GM19238 (cell line): ENCODE data around the gene KIF13A.
"Not testable (repeated sequence)": the region's sequence is repeated elsewhere in the genome, so short reads cannot be mapped to it uniquely, and the experiment has no call there.

Experiments used
- DNase-seq: peaks from one replicate; pipeline ENCODE4 v3.0.0; 2011; ENCODE audit warnings: low spot score; ENCODE audit not compliant: insufficient read length

Gene KIF13A

DNA sequence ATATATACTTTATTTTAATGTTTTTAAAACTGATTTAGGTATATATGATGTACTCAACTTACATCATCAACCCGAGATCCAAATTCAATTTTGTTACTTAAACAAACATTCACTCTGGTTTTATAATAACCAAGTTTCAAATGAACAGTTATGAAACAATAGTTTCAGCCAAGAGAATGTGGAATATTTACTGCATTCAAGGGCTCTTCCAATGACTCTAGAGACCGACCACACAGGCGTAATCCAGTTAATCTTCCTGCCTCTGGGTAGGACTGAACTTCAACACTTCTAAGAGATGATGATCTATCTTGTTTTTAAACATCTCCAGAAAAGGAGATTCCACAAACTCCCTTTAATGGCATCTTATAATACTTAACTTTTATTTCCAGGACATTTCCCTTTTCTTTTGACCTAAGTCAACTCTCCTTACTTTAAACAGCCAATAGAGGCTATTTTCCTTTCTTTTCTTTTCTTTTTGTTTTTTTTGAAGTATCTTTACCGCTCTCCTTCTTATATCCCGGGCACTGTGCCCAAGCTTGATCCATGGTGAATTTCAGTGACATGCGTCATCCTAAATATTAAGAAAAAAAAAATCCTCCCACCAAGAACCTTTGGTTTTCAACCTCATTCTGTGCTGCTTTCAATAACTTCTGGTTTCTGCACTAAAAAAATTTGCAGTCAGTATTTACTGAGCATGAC is 110.1 kb downstream of the KIF13A start:
- no peak for DNase-seq

DNA sequence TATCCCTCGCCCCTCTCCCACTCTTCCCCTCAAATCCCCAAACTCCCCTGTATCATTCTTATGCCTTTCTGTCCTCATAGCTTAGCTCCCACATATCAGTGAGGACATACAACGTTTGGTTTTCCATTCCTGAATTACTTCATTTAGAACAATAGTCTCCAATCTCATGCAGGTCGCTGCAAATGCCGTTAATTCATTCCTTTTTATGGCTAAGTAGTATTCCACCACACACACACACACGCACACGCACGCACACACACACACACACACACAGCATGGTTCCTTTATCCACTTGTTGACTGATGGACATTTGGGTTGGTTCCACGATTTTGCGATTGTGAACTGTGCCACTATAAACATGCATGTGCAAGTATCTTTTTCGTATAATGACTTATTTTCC is 112.7 kb downstream of the KIF13A start:
- DNase-seq: no peak

DNA sequence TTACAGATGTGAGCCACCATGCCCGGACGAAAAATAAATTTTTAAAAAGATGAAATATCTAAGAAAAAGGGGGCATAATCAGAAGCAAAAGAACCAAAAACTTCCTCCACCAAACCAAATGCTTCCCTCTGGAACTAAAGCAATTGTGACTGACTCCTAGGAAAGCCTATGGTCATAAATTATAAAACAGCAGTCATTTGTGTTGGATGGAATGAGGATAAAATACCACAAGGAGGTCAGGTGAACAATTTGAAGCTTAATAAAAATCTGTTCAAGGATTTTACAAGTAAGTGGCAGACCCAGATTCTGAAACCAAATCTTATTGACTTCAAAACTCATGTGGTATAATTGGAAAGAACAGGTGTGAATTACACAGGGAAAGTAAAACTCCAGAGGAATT is 114.5 kb downstream of the KIF13A start:
- DNase-seq: no peak

DNA sequence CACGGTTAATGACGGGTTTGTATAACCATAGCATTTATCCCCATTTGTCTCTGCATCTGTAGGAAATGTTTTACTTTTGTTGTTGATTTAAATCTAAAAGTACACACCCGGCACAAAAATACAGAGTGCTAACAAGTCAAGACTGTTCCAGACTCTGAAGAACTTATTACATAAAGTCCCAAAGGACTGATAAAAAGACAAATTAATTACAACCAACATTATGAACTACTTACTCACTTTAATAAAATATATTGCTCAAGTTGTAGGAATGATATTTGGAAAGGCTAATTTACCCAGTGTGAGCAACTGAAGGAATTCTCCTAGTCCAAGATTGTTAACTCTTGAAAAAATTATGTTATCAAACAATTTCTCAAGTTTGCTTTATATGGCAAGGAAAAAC is 115.6 kb downstream of the KIF13A start:
- no peak for DNase-seq

DNA sequence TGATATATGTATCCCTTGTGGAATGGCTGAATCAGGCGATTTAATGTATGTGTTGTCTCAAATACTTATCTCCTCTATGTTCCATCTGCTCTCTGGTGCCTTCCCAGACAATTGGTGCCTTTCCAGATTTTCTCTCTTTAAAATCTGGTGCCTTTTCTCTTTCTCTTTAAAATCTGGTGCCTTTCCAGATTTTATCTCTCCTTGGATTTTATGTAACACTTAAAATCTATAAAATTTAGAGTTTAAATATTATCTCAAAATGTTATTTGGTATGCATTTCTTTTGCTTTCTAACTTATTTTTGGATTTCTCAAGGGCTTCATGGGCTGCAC is 116.3 kb downstream of the KIF13A start:
- no peak for DNase-seq

DNA sequence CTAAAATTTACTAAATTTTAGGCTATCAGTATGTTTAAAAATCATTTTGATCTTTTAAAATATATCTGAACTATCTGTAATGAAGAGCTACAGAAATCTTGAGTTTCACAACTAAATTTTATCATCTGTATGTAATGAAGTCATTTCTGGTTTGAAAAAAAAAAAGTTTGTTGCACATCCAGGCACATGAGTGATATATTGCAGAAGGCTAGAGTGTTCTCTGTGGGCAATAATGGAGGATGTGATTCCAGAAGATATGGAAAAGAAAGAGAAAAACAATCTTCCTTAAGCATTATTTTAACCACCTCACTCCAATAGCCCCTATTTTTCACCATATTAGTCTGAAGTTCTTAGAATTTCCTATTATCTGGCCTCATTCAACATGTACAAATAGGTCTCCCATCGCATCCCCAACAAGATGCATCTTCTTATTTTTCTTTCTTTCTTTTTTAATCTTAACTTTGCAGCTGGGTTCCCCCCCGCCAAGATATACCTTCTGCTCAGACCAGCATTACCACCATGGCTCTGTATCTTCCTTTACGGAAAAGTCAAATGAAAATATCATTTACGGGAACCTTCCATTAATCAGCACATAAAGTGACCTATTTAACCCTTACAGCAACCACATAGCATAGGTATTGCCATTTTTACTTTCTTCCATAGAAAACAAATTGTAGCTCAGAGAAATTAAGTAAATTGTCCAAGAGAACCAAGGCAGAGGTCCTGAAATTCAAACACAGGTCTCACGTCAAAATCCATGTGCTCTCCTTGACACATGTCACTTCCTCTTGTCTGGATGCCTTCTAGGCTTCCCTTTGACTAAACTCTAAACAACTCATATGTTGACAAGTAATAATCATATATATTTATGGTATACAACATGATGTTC is 116.9 kb downstream of the KIF13A start:
- DNase-seq: no peak

DNA sequence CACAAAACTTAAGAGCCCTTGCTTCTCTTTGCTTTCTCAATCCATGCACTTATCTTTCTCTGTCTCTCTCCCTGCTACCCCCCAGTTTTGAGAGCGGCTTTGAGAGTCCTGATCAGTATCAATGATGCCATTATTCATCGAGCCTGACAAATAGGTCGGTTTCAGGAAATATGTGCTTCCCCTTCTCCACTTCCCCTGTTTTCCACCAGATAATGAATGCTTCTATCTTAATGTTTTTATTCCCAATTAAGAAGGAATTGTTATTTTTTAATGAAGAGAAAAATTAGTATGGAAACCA is 117.7 kb downstream of the KIF13A start:
- no peak for DNase-seq

DNA sequence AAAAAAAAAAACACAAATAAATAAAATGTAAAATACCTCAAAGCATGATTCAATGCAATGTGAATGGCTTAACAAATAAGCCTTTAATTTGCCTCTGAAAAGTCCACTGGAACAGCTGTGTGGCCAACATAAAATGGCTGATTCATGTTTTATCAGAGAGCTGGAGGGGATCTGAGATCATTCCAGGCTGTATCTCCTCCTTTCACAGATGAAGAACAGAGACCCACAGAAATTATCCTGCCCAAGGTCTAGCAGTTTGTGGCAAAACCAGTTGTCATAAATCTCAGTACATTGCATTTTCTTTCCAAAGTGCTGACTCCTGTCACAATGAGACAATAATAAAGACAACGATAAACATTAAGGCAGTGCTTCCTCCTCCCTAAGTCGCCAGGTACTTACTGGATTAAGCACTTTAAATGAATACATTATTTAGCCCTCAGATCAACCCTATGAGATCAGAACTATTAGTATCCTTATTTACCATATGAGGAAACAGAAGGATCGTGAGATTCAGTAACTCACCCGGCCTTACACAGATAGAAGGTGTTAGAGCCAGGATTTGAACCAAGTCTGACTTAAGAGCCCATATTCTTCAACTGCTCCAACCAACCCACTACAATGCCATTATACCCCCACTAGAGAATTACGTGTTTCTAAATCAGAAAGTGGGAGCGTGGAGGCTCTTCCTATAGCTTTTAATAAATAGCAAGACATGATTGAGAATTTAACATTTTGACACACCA is 118.3 kb downstream of the KIF13A start:
- no peak for DNase-seq

DNA sequence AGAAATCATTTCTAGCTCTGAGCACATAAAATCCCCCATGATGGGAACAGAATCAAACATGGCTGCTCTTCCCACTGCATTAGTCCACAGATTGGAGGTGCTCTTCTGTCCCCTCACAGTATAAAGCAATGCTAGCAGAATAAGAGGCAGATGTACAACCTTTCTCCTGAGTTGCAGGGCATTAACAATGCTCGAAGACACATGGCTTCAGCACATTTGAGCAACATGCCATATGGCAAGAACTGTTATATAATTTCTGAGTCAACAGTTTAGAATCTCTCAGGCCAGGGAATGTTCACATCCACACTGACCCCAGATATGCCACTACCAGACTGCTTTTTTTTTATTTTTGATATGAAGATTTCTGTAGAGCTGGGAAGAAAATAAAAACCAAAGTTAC is 119.6 kb downstream of the KIF13A start:
- DNase-seq: no peak

DNA sequence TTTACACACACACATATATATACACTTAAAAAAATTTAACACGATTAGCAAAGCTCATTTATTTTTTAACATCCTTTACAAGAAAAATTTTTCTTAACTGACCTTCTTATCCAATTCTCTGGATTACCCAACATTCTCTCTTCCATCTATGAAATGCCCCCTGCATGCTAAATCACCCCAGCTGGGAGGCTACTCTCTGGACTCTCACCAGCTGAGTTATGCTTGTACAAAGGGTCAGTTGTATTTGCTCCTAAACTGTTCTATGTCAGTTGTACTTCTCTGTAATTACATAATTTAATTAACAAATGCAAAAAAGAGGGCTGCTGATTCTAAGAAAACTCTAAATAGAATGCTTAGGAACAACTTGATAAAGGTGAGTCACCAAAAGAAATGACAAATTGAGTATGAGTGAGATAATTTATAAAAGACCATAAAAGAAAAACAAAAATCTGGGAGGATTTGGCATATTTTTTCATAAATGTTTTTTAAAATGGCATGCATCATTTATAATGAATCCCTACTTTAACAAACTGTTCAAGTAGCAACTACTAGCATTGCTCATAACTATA is 120.5 kb downstream of the KIF13A start:
- no peak for DNase-seq

DNA sequence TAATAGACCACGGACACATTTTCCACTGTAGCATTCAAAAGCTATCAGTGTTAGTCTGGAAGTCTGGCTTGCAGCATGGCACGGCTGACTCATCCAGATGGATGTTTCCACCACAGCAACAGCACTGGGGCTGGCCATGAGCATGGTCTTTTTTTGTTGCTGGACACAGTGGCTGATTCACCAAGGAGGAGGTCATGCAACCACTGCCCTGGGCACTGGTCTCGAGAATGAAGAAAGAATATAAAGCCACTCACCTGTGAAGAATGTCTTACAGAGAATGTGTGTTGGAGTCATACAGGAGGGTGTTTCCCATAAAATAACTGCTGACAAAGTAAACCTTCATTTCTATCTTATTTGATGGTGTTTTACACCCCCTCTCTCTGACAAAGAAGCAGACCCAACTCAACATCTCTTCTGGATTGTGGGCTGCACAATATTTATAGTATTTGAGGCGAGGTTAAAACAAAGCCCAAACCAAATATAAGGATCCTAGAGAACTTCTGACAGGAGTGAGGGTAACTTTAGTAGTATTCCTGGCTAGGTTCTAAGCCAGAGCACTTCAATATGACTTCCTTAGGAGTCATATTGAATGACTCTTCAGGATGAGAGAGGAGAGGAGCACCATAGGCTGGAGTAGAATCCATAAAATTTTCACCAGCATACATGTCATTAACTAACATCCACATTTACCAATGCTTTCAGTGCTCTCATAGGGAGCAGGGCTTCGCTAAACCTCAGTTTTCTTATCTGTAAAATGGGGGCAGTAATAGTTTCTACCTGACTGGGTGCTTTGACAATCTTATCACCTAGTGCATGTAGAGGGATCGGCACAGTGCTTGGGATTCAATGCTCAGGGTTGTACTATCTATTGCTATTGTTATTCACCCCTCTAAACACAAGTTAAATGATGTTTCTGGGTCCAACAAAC is 121.4 kb downstream of the KIF13A start:
- no peak for DNase-seq

DNA sequence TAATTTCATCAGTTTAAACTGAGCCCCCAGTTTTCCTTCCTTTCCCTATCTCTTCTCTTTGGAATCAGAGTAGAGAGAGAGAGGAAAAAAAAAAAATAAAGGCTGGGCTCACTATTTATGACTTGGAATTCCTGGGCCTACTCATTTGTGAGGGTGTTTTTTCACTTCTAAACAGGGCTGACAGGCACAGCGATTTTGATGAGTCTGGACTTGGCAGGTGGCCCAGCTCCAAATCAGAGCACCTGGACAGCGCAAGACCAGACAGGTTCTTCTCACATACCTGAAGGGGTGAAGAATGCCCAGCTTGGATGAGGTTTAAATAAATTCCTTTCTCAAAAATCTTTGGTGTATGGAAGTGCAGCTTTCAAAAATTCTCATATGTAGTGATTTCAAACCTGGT is 122.2 kb downstream of the KIF13A start:
- no peak for DNase-seq

DNA sequence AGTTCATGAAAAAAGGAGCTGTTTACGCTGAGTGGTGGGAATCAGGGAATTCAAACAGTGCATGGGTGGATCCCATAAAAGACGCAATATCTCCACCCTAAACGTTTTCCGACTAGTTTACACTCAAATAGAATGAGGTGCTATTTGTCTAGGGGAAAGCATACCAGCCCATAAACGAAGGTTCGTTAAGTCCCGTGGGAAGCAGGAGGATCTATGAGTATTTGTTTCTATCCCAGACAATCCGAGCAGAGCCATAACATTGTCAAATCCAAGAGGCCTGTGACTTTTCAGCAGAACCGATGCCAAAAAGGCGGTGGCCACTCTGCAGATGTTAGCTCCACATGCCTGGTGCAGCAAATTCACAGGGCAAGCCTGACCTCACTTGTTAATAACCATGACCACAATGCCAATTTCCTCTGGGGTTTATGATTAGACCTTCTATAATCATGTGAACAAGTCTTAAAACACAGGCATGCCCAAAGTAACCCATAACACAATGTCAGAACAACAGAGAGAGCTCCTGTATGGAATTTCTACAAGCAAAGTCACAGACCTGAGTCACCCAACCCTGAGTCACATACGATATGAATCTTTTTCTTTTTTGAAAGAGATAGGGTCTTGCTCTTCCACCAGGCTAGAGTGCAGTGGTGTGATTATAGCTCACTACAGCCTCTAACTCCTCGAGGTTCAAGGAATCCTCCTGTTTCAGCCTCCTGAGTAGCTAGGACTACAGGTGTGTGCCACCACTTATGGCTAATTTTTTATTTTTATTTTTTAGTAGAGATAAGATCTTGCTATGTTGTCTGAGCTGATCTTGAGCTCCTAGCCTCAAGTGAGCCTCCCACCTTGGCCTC is 123.3 kb downstream of the KIF13A start:
- DNase-seq: no peak

DNA sequence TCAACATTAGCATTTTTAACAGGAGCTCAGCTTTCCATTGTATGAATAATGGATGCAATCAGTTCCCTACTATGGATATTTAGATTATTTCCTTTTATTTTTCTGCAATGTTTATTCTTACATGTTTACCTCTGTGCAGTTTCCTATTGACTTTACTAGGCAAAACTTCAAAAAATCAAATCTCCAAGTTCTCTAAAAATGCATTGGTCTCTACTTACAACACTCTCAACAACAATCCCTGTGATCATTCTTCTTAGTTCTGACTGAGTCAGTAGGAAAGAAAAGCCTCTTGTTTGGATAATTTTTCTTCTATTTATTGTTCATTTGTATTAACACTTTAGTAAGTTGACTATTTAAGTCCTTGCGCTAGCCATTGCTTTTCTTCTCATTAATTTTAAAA is 126.1 kb downstream of the KIF13A start:
- no peak for DNase-seq

DNA sequence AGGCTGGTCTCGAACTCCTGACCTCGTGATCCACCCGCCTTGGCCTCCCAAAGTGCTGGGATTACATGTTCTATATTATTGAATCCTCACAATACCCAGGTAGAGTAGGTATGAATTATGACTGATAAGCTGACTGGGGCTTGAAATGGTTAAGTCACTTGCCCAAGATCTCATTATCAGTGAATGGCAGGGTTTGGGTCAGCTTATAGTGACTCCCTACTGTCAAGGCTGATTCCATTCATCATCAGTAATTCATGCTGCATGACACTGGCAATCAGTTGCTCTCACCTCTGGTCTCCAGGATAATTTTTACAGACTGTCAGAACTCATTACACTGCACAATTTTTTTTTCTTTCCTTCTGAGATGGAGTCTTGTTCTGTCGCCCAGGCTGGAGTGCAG is 127.6 kb downstream of the KIF13A start:
- no peak for DNase-seq

DNA sequence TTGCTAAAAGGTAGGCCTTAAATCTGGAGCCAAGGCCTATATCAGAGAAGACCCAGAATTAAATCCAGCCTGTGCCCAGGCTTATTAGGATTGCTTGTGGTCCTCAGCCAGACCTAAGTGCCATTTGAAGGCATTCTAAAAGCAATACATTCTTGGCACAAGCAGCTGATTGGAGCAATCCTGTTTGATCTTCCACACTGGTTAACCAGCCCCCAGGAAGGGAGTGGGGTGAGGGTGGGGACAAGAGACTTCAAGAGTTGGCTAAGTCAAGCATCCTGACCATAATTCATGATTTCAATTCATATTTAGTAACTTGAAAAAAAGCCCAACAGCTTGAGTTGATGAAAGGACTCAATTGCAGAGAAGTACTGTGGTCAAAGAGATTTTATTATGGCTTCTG is 128.9 kb downstream of the KIF13A start:
- DNase-seq: no peak

DNA sequence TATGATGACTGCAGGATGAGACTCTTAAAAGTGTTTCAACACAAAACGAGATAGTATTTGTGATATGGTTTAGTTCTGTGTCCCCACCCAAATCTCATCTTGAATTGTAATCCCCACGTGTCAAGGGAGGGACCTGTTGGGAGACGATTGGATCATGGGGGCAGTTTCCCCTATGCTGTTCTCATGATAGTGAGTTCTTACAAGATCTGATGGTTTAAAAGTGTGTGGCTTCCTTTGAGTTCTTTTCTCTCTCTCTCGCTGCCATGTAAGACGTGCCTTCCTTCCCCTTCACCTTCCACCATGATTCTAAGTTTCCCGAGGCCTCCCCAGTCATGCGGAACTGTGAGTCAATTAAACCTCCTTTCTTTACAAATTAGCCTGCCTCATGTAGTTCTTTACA is 130.2 kb downstream of the KIF13A start:
- not testable (repeated sequence) for DNase-seq

DNA sequence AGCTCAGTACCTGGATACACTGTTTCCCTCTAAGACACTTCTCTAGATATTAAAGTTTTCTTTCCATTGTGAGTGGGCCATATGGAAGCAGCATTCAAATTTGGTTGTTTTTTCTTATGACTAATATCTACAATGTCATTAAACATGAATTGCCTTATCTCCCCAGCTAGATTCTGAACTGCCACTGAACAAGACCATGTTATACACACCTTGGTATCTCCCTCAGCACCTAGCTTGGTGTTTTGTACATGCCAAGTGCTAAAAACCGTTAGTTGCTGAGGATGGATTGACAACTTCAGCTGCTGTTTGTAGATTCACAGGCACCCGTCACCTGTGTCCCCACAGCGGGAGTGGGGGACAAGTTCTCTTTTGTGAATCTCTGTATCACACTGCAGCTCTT is 131.1 kb downstream of the KIF13A start:
- no peak for DNase-seq

DNA sequence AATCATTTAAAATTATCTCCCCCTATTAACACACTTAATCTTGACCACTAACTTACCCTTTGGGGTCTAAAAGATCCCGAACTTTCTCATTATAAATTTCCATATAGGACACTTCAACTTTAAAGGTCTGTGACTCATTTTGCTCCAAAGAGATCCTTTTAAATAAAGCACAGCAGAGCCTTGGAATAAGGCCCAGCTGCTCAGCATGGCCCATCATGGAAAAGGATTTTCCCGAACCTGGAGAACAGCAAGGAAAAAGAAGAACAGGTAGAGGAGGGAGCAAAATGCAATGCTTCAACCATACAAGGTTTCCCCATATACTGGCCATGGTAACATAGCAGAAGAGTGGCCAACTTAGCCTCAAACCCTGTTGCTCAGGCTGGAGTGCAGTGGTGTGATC is 132.1 kb downstream of the KIF13A start:
- no peak for DNase-seq

DNA sequence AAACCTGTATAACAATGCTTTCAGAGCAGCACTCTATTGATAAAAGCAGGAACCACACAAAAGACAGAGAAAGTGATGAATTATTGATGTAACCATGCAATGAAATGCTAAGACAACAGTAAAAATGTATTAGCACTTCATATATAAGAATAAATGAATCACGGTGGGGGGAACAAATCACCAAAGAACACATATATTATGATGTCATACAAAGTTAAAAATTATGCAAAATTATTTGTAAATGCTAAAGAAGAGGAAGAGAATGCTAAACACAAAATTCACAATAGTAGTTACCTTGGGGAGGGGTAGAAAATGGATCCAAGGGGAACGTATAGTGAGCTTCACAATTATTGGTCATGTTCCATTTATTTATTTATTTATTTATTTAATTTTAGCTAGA is 133.9 kb downstream of the KIF13A start:
- no peak for DNase-seq
